GM20431 (cell line): ENCODE measurements around the gene CCL19.

ENCODE experiments used
- in situ Hi-C: fragments of 300-500 bp; cut with MseI, MboI; formaldehyde crosslinking; loops from one replicate; pipeline ENCODE4 v1.15.0; 2020; ENCODE audit warnings: low sequenced_read_pairs; ENCODE audit not compliant: unreplicated experiment

The CCL19 gene

DNA sequence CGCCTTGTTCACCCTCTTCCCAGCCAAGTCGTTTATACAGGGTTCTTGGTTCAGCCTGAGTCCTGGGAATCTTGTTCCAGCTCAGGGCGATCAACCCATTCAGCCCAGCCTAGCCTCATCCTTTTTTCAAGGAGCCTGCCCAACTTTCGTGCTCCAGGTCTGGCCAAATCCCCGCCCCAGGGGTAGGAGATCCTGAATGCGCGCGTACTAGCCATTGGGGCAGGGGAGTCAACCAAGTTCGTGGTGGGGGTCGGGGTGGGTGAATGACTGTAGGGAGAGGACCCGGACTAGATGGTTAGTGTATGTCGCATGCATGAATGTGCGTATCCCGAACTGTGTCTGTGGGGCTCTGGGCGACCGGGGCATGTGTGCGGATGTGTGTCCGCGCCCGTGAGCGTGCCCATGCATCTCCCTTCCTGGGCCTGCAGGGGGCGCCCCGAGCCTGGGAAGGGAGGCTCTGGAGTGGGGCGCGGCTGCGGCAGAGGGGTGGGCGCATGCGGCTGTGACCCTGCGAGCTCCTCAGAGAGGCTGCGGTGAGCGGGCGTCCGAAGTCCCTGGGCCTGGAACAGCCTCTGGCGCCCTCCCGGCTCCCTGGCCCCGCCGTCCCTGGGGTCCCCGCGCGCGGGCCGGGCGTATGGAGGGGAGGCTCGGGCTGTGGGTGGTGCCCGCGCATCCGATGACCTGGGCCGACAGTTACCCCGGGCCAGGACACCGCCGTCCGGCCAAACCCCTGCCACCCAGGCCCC is 10.1 kb upstream of the CCL19 start:
- in situ Hi-C loops, result no loop called here

DNA sequence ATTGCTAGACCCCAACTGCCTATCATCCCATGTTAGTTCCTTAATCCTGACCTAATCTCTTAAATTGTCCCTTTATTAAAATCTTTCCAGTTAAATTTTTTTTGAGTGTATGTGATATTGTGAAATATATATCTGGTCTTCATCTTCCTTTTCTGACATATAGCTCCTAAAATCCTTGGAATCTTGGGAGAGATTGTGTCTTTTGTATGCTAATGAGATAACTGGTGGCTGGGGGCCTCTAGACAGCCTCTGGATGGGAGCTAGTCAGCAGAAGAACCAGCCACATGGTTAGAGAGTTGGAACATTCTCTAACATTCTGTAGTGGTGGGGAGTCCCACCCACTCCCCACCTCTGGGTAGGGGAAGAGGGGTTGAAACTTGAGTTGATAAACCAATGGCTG is 3.7 kb upstream of the CCL19 start:
- in situ Hi-C loops, result loop anchor here (25.0 kb wide), 1 partner anchor 92 kb away; no protein-coding TSS in a partner anchor

DNA sequence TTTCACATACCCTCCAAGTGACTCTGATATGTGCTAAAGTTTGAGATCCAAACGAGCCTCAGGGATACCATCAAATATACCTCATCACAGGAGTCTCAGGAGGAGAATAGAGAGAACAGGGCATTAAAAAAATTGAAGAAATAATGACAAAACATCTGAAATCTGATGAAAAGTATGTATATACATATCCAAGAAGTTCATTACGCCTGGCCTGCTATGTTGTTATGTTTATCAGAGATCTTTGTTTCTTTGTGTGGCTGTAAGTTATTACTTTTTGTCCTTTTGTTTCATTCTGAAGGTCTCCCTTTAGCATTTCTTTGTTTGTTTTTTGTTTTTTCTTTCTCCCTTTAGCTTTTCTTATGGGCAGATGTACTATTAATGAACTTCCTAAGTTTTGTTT is 2.5 kb upstream of the CCL19 start:
- in situ Hi-C loops, result loop anchor here (25.0 kb wide), 1 partner anchor 94 kb away; no protein-coding TSS in a partner anchor

GRCh38 chr9:34691936-34692315 is 850 bp upstream of the CCL19 start:
- in situ Hi-C loops, result loop anchor here (25.0 kb wide), 1 partner anchor 95 kb away; no protein-coding TSS in a partner anchor

GRCh38 chr9:34689512-34689911 is 1.6 kb downstream of the CCL19 start:
- in situ Hi-C loops, result loop anchor here (25.0 kb wide), 1 partner anchor 98 kb away; no protein-coding TSS in a partner anchor

GRCh38 chr9:34689116-34689470 is 2.0 kb downstream of the CCL19 start:
- in situ Hi-C loops, result loop anchor here (25.0 kb wide), 1 partner anchor 98 kb away; no protein-coding TSS in a partner anchor

DNA sequence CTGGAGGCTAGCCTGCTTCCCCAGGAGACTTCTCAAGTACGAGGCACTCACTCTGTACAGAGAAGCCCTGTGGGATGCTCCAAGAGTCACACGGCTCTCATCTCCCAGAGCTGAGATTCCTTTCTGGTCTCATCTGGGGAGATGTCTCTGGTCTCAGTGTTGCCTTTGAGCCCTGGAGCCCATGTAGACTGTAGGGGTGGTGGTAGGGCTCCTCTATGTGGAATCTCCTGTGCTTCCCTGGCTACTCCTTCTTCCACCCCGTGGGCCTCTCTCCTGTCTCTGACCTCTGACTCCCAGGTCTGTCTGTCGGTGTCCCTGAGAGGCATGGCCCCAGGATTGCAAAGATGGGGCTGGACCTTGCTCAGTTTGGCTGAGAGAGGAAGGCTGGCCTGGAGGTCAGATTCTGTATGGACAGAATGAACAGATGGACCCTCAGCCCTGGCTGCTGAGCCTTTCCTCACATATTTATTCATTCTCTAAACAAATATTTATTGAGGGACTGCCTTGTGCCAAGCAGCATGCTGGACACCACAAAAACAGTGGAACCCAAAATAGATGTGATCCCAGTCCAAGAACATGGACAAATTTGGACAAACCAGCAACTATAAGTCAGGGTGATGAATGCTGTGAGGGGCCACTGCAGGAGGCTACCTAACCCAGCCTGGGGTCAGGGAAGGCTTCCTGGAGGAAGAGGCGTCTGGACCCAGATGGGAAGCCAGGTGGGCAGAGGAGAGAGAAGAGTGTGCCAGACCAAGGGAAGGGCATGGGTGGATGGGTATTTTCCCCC is 2.6 kb downstream of the CCL19 start:
- in situ Hi-C loops, result loop anchor here (25.0 kb wide), 1 partner anchor 99 kb away; no protein-coding TSS in a partner anchor

DNA sequence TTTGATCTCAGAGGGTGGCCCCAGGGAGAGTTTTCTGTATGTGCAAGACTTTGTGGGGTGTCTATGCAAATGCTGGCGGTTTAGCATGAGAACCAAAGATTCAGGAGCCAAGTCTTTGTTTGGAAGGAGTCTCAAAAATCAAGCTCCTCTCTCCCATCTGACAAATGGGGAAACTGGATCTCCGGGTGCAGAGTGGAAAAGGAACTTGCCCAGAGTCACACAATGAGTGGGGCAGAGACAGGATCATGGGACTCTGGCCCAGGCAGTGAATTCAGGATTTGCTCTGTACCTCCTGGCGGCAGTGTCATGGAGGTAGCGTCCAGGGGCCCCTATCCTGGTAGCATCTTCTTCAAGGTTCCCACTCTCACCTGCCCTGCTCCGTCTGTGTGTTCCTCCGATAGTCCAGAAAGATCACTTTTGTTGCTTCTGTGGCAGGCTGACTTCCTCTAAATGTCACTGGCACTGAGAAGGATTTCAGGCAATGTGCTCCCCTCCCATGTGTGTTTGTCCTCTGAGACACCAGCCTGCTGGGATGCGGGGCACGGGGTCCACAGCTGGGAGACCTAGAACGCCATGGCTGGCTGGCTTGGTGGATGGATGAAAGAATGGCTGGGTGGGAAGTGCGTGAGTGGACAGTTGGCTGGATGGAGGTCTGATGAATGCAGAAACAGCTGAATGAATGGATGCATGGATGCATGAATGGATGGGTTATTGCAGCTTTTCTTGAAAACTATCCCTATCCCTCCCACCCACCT is 3.6 kb downstream of the CCL19 start:
- in situ Hi-C loops, result loop anchor here (25.0 kb wide), 1 partner anchor 100 kb away; no protein-coding TSS in a partner anchor

GRCh38 chr9:34686732-34687131 is 4.3 kb downstream of the CCL19 start:
- in situ Hi-C loops, result loop anchor here (25.0 kb wide), 1 partner anchor 101 kb away; no protein-coding TSS in a partner anchor

GRCh38 chr9:34686231-34686630 is 4.8 kb downstream of the CCL19 start:
- in situ Hi-C loops, result loop anchor here (25.0 kb wide), 1 partner anchor 101 kb away; no protein-coding TSS in a partner anchor

GRCh38 chr9:34685591-34685990 is 5.5 kb downstream of the CCL19 start:
- in situ Hi-C loops, result loop anchor here (25.0 kb wide), 1 partner anchor 102 kb away; no protein-coding TSS in a partner anchor

- in situ Hi-C loops, result loop anchor here (25.0 kb wide), 1 partner anchor 102 kb away; no protein-coding TSS in a partner anchor
Measured at GRCh38 chr9:34684816-34685215, 6.3 kb downstream of the CCL19 start.

GRCh38 chr9:34684145-34684544 is 6.9 kb downstream of the CCL19 start:
- in situ Hi-C loops, result loop anchor here (25.0 kb wide), 1 partner anchor 103 kb away; no protein-coding TSS in a partner anchor

DNA sequence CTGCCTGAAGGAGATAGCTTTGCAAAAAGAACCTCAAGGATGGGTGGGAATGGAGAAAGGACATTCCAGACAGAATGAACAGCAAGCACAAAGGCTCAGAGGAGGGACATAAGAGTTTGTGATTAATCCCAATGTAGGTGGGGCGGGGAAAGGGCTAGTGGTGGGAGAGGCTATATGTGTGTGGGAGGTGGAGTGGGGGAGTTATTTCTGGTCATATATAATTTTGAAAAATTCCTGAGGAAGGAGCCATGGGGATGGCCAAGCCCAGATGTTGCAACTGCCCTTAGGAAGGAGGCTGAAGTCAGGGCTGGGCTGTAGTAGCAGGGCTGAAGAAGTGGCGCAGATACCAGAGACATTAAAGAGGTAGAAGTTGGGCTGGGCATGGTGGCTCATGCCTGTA is 15.2 kb downstream of the CCL19 start:
- in situ Hi-C loops, result loop anchor here (25.0 kb wide), 1 partner anchor 111 kb away; no protein-coding TSS in a partner anchor

DNA sequence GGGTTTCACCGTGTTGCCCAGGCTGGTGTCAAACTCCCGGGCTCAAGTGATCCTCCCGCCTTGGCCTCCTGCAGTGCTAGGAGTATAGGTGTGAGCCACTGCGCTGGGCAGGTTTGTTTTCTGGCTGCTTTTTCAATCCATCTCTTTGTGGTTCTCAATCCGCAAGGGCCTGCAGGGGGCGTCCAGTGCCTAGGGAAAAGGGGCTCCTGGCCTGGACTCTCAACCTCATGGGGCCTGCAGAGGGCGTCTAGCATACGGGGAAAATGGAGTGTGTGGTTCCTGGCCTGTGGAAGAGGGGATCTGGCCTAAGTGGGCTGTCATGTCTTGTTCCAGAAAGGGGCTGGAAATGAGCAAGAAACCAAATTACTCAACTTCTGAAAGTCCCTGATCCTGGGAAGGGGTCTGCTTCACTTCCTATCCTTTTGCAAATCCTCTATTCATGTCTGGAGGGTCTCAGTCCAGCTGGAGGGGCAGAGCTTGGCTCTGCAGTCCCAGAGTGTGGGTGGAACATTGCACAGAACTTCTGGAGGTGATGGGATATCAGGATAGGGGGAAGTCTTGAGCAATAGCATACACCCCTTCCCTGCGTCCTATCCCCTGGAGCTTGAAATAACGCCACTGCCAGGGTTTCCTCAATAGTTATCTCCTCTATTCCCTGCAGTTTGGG is 15.9 kb downstream of the CCL19 start:
- in situ Hi-C loops, result loop anchor here (25.0 kb wide), 1 partner anchor 112 kb away; no protein-coding TSS in a partner anchor

DNA sequence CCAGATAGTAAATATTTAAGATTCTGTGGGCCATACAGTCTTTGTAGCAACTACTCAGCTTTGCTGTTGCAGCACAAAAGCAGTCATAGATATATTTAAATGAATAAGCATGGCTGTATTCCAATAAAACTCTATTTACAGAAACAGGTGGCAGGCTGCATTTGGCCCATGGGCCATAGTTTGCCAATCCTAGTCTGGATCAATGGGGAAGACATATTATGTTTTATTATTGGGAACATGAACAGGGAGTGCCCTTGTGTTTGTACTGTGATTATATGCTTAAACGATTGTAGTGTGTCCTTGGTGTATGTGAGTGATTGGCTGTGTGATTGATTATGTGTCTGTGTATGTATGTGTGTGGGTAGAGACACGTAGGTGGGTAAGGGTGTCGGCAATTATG is 16.6 kb downstream of the CCL19 start:
- in situ Hi-C loops, result no loop called here

GRCh38 chr9:34671307-34671706 is 19.8 kb downstream of the CCL19 start:
- in situ Hi-C loops, result no loop called here

GRCh38 chr9:34669809-34670562 is 21.1 kb downstream of the CCL19 start:
- in situ Hi-C loops, result no loop called here
